ENCODE results near the gene S100A13.

GRCh38 chr1:153659175-153659534, 31.9 kb upstream of the S100A13 start:
- TF ChIP-seq POLR2A (IDR thresholded peaks at IDR 0.05): no peak
- TF ChIP-seq CTCF (IDR thresholded peaks at IDR 0.05): no peak

Measured in thyroid gland (tissue), 4 donors.